ENCODE data around the gene ARID3B. TPM values are rescaled to one million over a fixed set of nuclear protein-coding genes. Genes with fewer than 3 reads are reported as not detected.

The ARID3B gene
- total RNA-seq, 1 experiment from 2014 or later = 101 TPM

GRCh38 chr15:74565381-74566085 lies 24.5 kb downstream of the ARID3B start:
- H3K36me3 Mint-ChIP-seq (ENCODE audit: insufficient read depth in 1 of 3, low read depth in 3 of 3) = peaks cover 17 to 67% (median 49%) of the 10 kb centered on the region in 3 experiments; a peak in 6 of 7 replicates
- no peak overlapping the region for H2BK15ac ChIP-seq (ENCODE audit: low read depth, low read length)
- DNase-seq = no peak
- no peak overlapping the region for H3K18ac ChIP-seq (ENCODE audit: insufficient read length, low read depth, low read length)
- H3K27ac Mint-ChIP-seq = peak overlapping the region in 2 of 3 experiments; percentile 1 to 72; a peak in 3 of 7 replicates
- no peak overlapping the region for H3K4ac ChIP-seq (ENCODE audit: low read depth, low read length)
- no peak overlapping the region for H3K4me2 ChIP-seq (ENCODE audit: insufficient read depth, insufficient read length, low read length)
- H3K27ac ChIP-seq (ENCODE audit: insufficient read length, low read depth, low read length) = no peak overlapping the region
- peaks cover 22% of the 10 kb centered on the region for H3K79me2 ChIP-seq (ENCODE audit: insufficient read depth, low read length)
- H4K91ac ChIP-seq (ENCODE audit: insufficient read length, low read depth, low read length) = no peak overlapping the region
- H3K56ac ChIP-seq (ENCODE audit: insufficient read length, low read depth, low read length) = no peak overlapping the region
- no peak overlapping the region for H2AFZ ChIP-seq (ENCODE audit: low read length)
- no peak overlapping the region; the same call in 1 of the 2 replicates for H3K14ac ChIP-seq (ENCODE audit: insufficient read depth, low read length)
- H3K23me2 ChIP-seq (ENCODE audit: insufficient read length, low read depth, low read length, poor library complexity, severe bottlenecking) = no peaks in the 10 kb centered on the region
- H4K20me1 ChIP-seq (ENCODE audit: control insufficient read depth, insufficient read depth, insufficient read length) = no peaks in the 10 kb centered on the region
- no peak overlapping the region for H3K4me3 Mint-ChIP-seq
- no CpG with 5 or more reads among the region's 2 CpGs for WGBS (ENCODE audit: extremely low coverage, insufficient read length, low lambda C conversion rate)
- no peaks in the 10 kb centered on the region for H3K27me3 ChIP-seq (ENCODE audit: insufficient read depth, low read length)
- H3T11ph ChIP-seq (ENCODE audit: low read length) = no peak overlapping the region
- H3K9me3 ChIP-seq (ENCODE audit: control insufficient read depth, low read depth, low read length) = no peaks in the 10 kb centered on the region
- no peaks in the 10 kb centered on the region for H3K27me3 Mint-ChIP-seq (ENCODE audit: low read depth)
- no peak overlapping the region for H4K8ac ChIP-seq (replicated peaks; ENCODE audit: insufficient read length, low read depth, low read length)
- H2BK20ac ChIP-seq (ENCODE audit: low read depth, low read length, poor library complexity, severe bottlenecking) = no peak overlapping the region
- H4K5ac ChIP-seq (ENCODE audit: insufficient read length, low read depth, low read length) = no peak overlapping the region
- no peak overlapping the region for H3K23ac ChIP-seq (ENCODE audit: insufficient read length, low read depth, low read length)
- TF ChIP-seq CTCF (conservative IDR thresholded peaks at IDR 0.05) = no peak
- no peaks in the 10 kb centered on the region for H3K9me3 Mint-ChIP-seq
- no peak overlapping the region for H2AK5ac ChIP-seq (ENCODE audit: insufficient read length, low read length)
- H3K4me1 Mint-ChIP-seq = peaks cover 0 to 13% of the 10 kb centered on the region in 2 experiments; a peak in 1 of 4 replicates
- H2BK5ac ChIP-seq (ENCODE audit: insufficient read length, low read length) = no peak overlapping the region
- peaks cover 11% of the 10 kb centered on the region for H3K79me1 ChIP-seq (ENCODE audit: insufficient read depth, low read depth, low read length, poor library complexity, severe bottlenecking)
- no peaks in the 10 kb centered on the region for H3K4me1 ChIP-seq (ENCODE audit: insufficient read depth, low read length)
- H2BK120ac ChIP-seq (ENCODE audit: low read depth, low read length, poor library complexity, severe bottlenecking) = no peak overlapping the region
- H2BK12ac ChIP-seq (ENCODE audit: insufficient read length, low read depth, low read length) = no peak overlapping the region
- no peak overlapping the region for H3K9ac ChIP-seq (ENCODE audit: extremely low read depth, insufficient read length, low read length)
